GM06990 (cell line): ENCODE data around the gene UBE2L3.
"Not testable (repeated sequence)": the region's sequence is repeated elsewhere in the genome, so short reads cannot be mapped to it uniquely, and the experiment has no call there.

Experiments used
- DNase-seq: peaks from one replicate; pipeline ENCODE4 v3.0.0-alpha.2; 2011; ENCODE audit not compliant: insufficient read length; ENCODE audit errors: extremely low read depth
- H3K27me3 ChIP-seq: replicated peaks from 2 replicates; pipeline ENCODE4 v1.6.0; 2011; ENCODE audit warnings: low read length; ENCODE audit not compliant: control insufficient read depth, insufficient read depth
- H3K36me3 ChIP-seq: 2 replicates; pipeline ENCODE4 v1.5.1; 2011; ENCODE audit warnings: low read length; ENCODE audit not compliant: control insufficient read depth, insufficient read depth
- H3K4me3 ChIP-seq: replicated peaks from 2 replicates; pipeline ENCODE4 v1.5.1; 2011; ENCODE audit warnings: low read depth, mild to moderate bottlenecking, control low read depth, low read length
- CTCF ChIP-seq: IDR thresholded peaks from 2 replicates; pipeline ENCODE4 v1.5.1; 2011; ENCODE audit warnings: low read length, control low read depth, mild to moderate bottlenecking, inconsistent platforms; ENCODE audit not compliant: insufficient read depth, poor library complexity, severe bottlenecking

UBE2L3 gene

GRCh38 chr22:21599053-21599893 is 31.8 kb downstream of the UBE2L3 start:
- peaks cover 18% of the 10 kb centered on the region for H3K36me3 ChIP-seq
- H3K4me3 ChIP-seq, result no peak overlapping the region
- no peak for DNase-seq
- no peaks in the 10 kb centered on the region for H3K27me3 ChIP-seq
- TF ChIP-seq CTCF, result no peak

- TF ChIP-seq CTCF, result no peak
- DNase-seq, result no peak
- no peaks in the 10 kb centered on the region for H3K27me3 ChIP-seq
- H3K4me3 ChIP-seq, result no peak overlapping the region
- H3K36me3 ChIP-seq, result peaks cover 13% of the 10 kb centered on the region
These were observed 35.1 kb downstream of the UBE2L3 start for GRCh38 chr22:21602579-21602978.

- peaks cover 11% of the 10 kb centered on the region for H3K36me3 ChIP-seq
- no peak for TF ChIP-seq CTCF
- no peak for DNase-seq
- H3K4me3 ChIP-seq, result no peak overlapping the region
- no peaks in the 10 kb centered on the region for H3K27me3 ChIP-seq
These were observed 36.5 kb downstream of the UBE2L3 start for GRCh38 chr22:21603973-21604372.

- no peaks in the 10 kb centered on the region for H3K27me3 ChIP-seq
- peaks cover 10% of the 10 kb centered on the region for H3K36me3 ChIP-seq
- no peak for DNase-seq
- no peak overlapping the region for H3K4me3 ChIP-seq
- TF ChIP-seq CTCF, result no peak
These were observed 38.5 kb downstream of the UBE2L3 start for GRCh38 chr22:21605887-21606564.

GRCh38 chr22:21606775-21607174 is 39.3 kb downstream of the UBE2L3 start:
- H3K27me3 ChIP-seq, result no peaks in the 10 kb centered on the region
- H3K36me3 ChIP-seq, result peaks cover 15% of the 10 kb centered on the region
- no peak for TF ChIP-seq CTCF
- no peak for DNase-seq
- no peak overlapping the region for H3K4me3 ChIP-seq

- H3K36me3 ChIP-seq, result peaks cover 16% of the 10 kb centered on the region
- not testable (repeated sequence) for H3K4me3 ChIP-seq, DNase-seq, H3K27me3 ChIP-seq
These were observed 42.1 kb downstream of the UBE2L3 start for GRCh38 chr22:21609556-21610157.
